Mucosa of descending colon (tissue), 3 donors: ENCODE measurements around the gene AURKB. TPM values are rescaled to one million over a fixed set of nuclear protein-coding genes. Genes with fewer than 3 reads are reported as not detected.
A peak's percentile ranks its signal among the peaks of the same experiment; 100 is the strongest.

Source experiments
- ATAC-seq: fragments of 200-7000 bp; cut with Tn5 transposase; one replicate; pipeline ENCODE4 v1.9.1; 2020; ENCODE audit warnings: mild to moderate bottlenecking, moderate library complexity
- DNase-seq, 3 donors: peaks; one replicate each; pipeline ENCODE4 v3.0.0-alpha.2; 2020
- H3K36me3 ChIP-seq: fragments of 200-600 bp; one replicate; pipeline ENCODE4 v1.8.0; 2021; ENCODE audit warnings: low read depth, mild to moderate bottlenecking
- H3K4me1 ChIP-seq: fragments of 200-600 bp; one replicate; pipeline ENCODE4 v1.8.0; 2021; ENCODE audit warnings: low read depth, mild to moderate bottlenecking
- H3K4me3 ChIP-seq: fragments of 200-600 bp; one replicate; pipeline ENCODE4 v1.8.0; 2021; ENCODE audit warnings: mild to moderate bottlenecking
- H3K9me3 ChIP-seq: fragments of 200-600 bp; one replicate; pipeline ENCODE4 v1.8.0; 2021; ENCODE audit warnings: mild to moderate bottlenecking
- CTCF ChIP-seq: fragments of 200-600 bp; IDR thresholded peaks from one replicate; pipeline ENCODE4 v1.8.0; 2022; ENCODE audit warnings: antibody characterized with exemption, mild to moderate bottlenecking
- intact Hi-C, 2 donors: fragments of 100-400 bp; cut with DNase I in 1 of 2; cut with micrococcal nuclease in 1 of 2; formaldehyde crosslinking; loops; one replicate each; pipeline versions ENCODE4 v1.11.0 to v1.11.1; 2022; cut with DNase I, micrococcal nuclease
- total RNA-seq, 3 donors: library from RNA; stranded (reverse); fragmentation: NEBNext Ultra II Directional in 2 of 3; extraction: Animal tissue kit (Norgen Biotek cat#: 25700) in 2 of 3; gene quantifications; one replicate each; pipeline versions ENCODE4 v1.2.1 to v1.2.4, GENCODE V29; 2021 to 2023
- donor health status: DM: no; HTN: no; CAD: no; lungs with moderate emphysema.
- donor health status: DM: no; HTN: no; CAD: no.
- donor health status: DM: no; HTN: yes; CAD: no.

The AURKB gene
- total RNA-seq, 3 donors from 2014 or later, result 5.2 to 27.3 (median 5.7) TPM

DNA sequence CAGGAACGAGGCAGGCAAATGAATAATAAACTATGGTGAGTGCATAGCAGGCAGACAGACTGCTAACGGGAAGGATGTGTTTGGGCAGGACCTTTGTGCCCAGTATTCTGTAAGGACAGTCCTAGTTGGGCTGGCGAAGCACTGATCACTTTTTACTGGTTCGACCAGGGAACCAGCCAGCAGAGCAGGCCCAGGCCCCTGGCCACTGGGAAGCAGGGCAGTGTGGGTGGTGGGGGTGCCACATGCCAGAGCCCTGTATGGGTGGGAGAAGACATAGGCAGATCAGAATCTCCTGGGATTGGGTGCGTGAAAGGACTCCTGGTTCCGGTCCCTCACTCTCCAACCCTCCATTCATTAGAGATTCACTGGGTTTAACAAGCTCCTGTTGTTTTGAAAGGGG is 43.6 kb downstream of the AURKB start:
- DNase-seq, result peak in 2 of 3 donors; percentile 27 to 38
- no peaks in the 10 kb centered on the region for H3K9me3 ChIP-seq
- no peak for TF ChIP-seq CTCF
- H3K4me3 ChIP-seq, result no peak overlapping the region
- peaks cover 17% of the 10 kb centered on the region for H3K4me1 ChIP-seq
- intact Hi-C loops, result no loop called here
- no peak for ATAC-seq
- H3K36me3 ChIP-seq, result no peaks in the 10 kb centered on the region

DNA sequence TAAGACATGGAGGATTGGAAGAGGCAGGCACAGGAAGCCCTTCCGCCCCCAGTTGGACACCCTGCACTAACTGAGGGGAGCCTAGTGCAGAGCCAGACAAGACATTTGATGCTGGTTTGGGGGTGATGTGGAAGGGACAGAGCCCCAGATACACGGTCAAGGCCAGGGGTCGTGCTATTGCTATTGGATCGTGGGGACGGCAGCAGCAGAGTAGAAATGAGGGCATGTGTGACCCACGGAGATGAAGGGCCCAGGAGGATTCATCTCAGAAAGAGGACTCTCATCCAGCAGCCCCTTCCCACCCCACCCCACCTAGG is 45.6 kb downstream of the AURKB start:
- ATAC-seq (no peak), DNase-seq (peak in 1 of 3 donors; percentile 41)
- Histone ChIP-seq H3K36me3 (no peaks in the 10 kb centered on the region), H3K9me3 (no peaks in the 10 kb centered on the region), H3K4me1 (peaks cover 35% of the 10 kb centered on the region), H3K4me3 (no peak overlapping the region)
- no peak for TF ChIP-seq CTCF
- intact Hi-C loops, result no loop called here

- TF ChIP-seq CTCF, result no peak
- peaks cover 41% of the 10 kb centered on the region for H3K4me1 ChIP-seq
- no peak overlapping the region for H3K4me3 ChIP-seq
- DNase-seq (peak; percentile 84 to 91 (median 86)), ATAC-seq (peak; percentile 73)
- no peaks in the 10 kb centered on the region for H3K9me3 ChIP-seq
- no peaks in the 10 kb centered on the region for H3K36me3 ChIP-seq
- intact Hi-C loops, result no loop called here
Observed at GRCh38 chr17:8163978-8164814, 46.2 kb downstream of the AURKB start.

DNA sequence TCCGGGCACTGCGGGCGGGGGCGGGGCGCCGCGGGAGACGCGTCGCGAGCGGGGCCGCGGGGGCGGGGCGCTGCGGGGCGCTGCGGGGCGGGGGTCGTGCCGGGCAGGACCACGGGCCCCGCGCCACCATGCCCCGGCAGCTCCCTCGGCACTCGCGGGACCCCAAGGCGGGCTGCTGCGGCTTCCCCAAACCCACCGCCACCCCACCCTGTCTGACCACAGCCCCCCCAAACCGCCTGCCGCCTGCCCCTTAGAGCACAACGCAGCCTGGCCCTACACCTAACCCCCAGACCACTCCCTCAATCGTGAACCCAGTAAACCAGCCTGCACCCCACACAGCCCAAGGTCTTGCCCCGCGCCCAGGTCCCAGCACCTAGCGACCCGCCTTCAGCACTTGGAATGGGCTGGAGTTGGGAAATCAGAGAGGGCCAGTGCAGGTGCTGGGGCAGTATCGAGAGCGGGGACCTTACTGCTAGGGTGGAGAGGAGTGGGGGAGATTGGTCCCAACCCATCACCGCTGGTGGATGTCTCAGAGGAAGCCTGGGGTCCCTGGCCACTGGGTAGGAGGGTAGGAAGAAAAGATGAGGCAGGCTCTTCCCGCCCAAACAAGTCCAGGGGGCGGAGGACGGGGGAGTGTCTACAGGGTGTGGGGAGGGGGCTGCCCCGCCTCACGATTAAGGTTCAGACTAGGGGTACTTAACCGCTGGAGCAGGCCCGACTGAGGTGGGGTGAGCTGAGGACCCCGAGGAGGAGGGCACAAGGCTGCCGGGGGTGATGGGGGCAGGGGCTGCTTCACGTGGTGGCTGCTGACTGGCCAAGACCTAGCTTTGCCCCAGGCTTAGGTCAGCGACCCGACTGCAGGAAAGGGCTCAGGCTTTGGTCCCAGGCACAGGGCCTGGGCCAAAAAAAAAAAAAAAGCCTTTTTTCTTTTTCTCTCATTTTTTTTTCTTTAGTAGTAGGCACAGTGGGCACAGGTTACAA is 47.1 kb downstream of the AURKB start:
- ATAC-seq, result no peak
- Histone ChIP-seq H3K4me3 (peak overlapping the region; percentile 100), H3K9me3 (no peaks in the 10 kb centered on the region), H3K4me1 (peaks cover 49% of the 10 kb centered on the region), H3K36me3 (no peaks in the 10 kb centered on the region)
- peak; percentile 42 to 71 (median 61) for DNase-seq
- intact Hi-C loops, result no loop called here
- TF ChIP-seq CTCF, result no peak

DNA sequence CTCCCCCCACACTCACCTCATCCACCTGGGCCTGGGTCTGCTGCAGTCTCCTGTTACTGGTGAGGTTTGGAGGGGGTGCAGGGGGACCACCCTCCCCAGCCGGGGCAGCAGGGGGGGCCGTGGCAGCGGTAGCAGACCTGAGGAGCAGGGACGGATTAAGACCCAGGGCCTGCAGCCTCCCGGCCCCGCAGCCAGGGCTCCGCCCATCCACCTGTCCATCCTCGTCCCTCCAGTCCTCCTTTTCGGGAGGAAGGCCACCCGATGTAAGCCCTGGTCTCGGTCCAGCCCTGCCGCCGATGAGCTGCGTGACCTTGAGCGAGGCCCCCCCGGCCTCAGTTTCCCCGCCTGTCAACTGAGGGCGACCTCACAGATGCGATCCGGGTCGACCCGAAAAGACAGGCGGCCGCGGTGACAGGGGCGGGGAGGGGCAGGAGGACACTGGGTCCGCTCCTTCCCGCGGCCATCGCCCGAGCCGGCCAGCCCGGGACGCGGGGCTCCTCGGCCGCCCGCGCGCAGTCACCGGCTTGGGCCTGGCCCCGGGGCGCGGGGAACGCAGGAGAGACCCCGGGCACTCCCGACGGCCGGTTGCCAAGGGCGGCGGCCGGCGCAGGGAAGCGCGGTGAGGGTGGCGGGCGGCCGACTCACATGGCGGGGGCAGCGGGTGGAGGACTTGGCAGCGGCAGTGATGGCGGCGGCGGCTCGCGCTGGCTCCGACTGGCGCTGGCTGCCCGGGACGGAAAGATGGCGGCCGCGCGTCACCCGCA is 48.0 kb downstream of the AURKB start, which contains the start of gene VAMP2:
TSS of gene VAMP2 (minus strand) at position 716 of the 764 bp plus-strand sequence. CDS start at position 647, 69 bp downstream.
- Histone ChIP-seq H3K36me3 (no peaks in the 10 kb centered on the region), H3K4me3 (peak within 1 kb of the TSS; percentile 100), H3K4me1 (peaks cover 54% of the 10 kb centered on the region), H3K9me3 (no peaks in the 10 kb centered on the region)
- peak; percentile 84 to 90 (median 89) for DNase-seq
- TF ChIP-seq CTCF, result no peak
- ATAC-seq, result peak; percentile 78
- intact Hi-C loops, result no loop called here
